ENCODE data around the gene KCMF1. TPM values are rescaled to one million over a fixed set of nuclear protein-coding genes. Genes with fewer than 3 reads are reported as not detected.

Gene KCMF1
- total RNA-seq, 1 donor from 2014 or later, result 46.8 TPM

DNA sequence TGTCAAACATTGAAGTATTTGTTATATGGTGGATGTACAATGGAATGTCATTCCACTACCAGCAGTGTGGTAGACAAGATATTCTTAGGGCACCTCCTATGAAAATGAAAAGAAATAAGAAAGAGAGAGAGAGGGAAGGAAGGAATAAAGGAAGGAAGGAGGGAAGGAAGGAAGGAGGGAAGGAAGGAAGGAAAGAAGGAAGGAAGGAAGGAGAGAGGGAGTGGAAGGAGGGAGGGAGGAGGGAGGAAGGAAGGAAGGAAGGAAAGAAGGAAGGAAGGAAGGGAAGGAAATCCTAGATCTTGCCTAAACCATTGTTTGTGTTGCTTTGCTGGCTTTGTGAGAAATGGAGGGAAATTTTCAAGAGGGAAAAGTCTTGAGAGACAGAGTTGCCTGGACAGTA, 112.1 kb downstream of the KCMF1 start:
- H3K9me3 Mint-ChIP-seq (ENCODE audit: unreplicated experiment), result peaks cover 1% of the 10 kb centered on the region
- H3K4me3 Mint-ChIP-seq (ENCODE audit: unreplicated experiment), result no peak overlapping the region
- no peaks in the 10 kb centered on the region for H3K4me1 Mint-ChIP-seq (ENCODE audit: low read depth, unreplicated experiment)
- H3K36me3 Mint-ChIP-seq (ENCODE audit: unreplicated experiment), result no peaks in the 10 kb centered on the region
- TF ChIP-seq, protein P1, sequence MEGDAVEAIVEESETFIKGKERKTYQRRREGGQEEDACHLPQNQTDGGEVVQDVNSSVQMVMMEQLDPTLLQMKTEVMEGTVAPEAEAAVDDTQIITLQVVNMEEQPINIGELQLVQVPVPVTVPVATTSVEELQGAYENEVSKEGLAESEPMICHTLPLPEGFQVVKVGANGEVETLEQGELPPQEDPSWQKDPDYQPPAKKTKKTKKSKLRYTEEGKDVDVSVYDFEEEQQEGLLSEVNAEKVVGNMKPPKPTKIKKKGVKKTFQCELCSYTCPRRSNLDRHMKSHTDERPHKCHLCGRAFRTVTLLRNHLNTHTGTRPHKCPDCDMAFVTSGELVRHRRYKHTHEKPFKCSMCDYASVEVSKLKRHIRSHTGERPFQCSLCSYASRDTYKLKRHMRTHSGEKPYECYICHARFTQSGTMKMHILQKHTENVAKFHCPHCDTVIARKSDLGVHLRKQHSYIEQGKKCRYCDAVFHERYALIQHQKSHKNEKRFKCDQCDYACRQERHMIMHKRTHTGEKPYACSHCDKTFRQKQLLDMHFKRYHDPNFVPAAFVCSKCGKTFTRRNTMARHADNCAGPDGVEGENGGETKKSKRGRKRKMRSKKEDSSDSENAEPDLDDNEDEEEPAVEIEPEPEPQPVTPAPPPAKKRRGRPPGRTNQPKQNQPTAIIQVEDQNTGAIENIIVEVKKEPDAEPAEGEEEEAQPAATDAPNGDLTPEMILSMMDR (IDR thresholded peaks at IDR 0.05; ENCODE audit: partially characterized antibody, unreplicated experiment), result no peak
- H3K27ac Mint-ChIP-seq (ENCODE audit: unreplicated experiment), result no peak overlapping the region
- no peak for DNase-seq
- H3K27me3 Mint-ChIP-seq (ENCODE audit: unreplicated experiment), result no peaks in the 10 kb centered on the region

DNA sequence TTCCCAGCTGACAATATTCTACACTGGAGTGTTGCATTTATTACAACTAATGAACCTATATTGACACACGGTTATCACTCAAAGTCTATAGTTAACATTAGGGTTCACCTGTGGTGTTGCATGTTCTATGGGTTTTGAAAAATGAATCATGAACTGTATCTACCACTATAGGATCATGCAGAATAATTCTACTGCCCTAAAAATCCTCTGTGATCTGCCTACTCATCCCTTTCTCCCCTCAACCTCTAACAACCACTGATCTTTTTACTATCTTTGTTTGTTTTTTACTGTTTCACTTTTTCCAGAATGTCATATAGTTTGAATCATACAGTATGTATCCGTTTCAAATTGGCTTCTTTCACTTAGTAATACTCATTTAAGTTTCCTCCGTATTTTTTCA, 114.6 kb downstream of the KCMF1 start:
- Mint-ChIP-seq H3K9me3 (ENCODE audit: unreplicated experiment) (peaks cover 14% of the 10 kb centered on the region), H3K27ac (ENCODE audit: unreplicated experiment) (no peak overlapping the region), H3K36me3 (ENCODE audit: unreplicated experiment) (no peaks in the 10 kb centered on the region), H3K4me3 (ENCODE audit: unreplicated experiment) (no peak overlapping the region), H3K4me1 (ENCODE audit: low read depth, unreplicated experiment) (peaks cover 12% of the 10 kb centered on the region), H3K27me3 (ENCODE audit: unreplicated experiment) (peaks cover 11% of the 10 kb centered on the region)
- TF ChIP-seq, protein P1 (IDR thresholded peaks at IDR 0.05; ENCODE audit: partially characterized antibody, unreplicated experiment), result no peak
- no peak for DNase-seq

DNA sequence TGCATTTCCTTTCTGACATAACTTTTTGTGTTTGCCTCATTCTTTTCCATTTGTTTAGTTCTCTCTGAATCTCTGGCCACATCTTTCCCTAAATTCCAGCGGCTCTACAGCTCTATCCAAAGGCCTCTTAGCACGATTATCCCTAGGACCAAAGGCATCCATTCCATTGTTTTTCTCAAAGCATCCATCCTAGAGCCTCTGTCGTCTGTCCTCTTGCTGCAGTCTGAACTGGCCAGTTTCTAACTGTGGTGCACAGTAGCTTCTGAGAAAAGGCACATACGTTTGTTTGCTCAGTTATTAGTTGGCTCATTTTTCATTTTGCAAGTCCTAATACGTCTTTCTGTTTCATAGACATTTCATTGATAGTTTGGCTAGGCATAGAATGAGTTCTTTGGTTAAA, 116.6 kb downstream of the KCMF1 start:
- no peak for DNase-seq
- peaks cover 11% of the 10 kb centered on the region for H3K27me3 Mint-ChIP-seq (ENCODE audit: unreplicated experiment)
- no peak overlapping the region for H3K27ac Mint-ChIP-seq (ENCODE audit: unreplicated experiment)
- peaks cover 14% of the 10 kb centered on the region for H3K9me3 Mint-ChIP-seq (ENCODE audit: unreplicated experiment)
- no peak overlapping the region for H3K4me3 Mint-ChIP-seq (ENCODE audit: unreplicated experiment)
- peaks cover 15% of the 10 kb centered on the region for H3K4me1 Mint-ChIP-seq (ENCODE audit: low read depth, unreplicated experiment)
- no peaks in the 10 kb centered on the region for H3K36me3 Mint-ChIP-seq (ENCODE audit: unreplicated experiment)
- TF ChIP-seq, protein P1 (IDR thresholded peaks at IDR 0.05; ENCODE audit: partially characterized antibody, unreplicated experiment), result no peak

DNA sequence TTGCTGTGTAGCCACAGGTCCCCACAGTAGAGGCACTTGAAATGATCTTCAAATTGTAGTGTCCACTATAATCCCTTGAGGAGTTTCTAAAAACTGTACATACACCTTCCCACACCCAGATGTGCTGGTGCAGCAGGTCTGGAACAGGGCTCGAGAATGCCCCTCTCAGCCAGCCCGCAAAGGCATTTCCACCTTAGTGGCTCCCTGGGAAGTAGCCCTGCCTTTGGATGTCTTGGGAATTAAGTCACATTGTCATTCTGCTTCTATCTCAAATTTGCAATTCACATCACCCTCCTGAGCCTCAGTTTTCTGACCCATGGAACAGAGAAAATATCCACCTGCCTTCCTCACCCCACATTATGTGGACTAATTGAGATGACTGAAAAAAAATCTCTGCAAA, 118.0 kb downstream of the KCMF1 start:
- peak overlapping the region; percentile 92 for H3K27ac Mint-ChIP-seq (ENCODE audit: unreplicated experiment)
- H3K27me3 Mint-ChIP-seq (ENCODE audit: unreplicated experiment), result peaks cover 11% of the 10 kb centered on the region
- TF ChIP-seq, protein P1 (IDR thresholded peaks at IDR 0.05; ENCODE audit: partially characterized antibody, unreplicated experiment), result no peak
- peaks cover 14% of the 10 kb centered on the region for H3K9me3 Mint-ChIP-seq (ENCODE audit: unreplicated experiment)
- peaks cover 15% of the 10 kb centered on the region for H3K4me1 Mint-ChIP-seq (ENCODE audit: low read depth, unreplicated experiment)
- peak overlapping the region; percentile 60 for H3K4me3 Mint-ChIP-seq (ENCODE audit: unreplicated experiment)
- no peak for DNase-seq
- no peaks in the 10 kb centered on the region for H3K36me3 Mint-ChIP-seq (ENCODE audit: unreplicated experiment)

DNA sequence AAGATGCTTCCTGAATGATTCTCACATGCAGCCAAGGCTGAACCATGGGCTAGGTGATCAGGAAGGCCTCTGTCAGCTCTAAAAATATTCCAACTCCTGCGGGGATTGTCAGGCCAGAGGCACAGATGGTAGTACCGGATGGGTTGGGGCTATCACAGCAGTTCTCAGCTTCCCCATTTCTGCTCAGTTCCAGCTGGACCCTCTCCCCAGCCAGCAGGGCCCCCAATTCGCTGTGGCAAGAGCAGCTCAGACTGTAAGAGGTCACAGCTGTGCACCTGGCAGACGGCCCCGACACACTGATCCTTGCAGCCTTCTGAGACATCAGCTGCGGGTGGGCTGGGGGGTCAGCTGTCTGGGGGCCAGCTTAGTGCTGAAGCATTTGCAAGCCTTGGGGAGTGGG, 118.6 kb downstream of the KCMF1 start:
- TF ChIP-seq, protein P1 (IDR thresholded peaks at IDR 0.05; ENCODE audit: partially characterized antibody, unreplicated experiment), result no peak
- H3K27ac Mint-ChIP-seq (ENCODE audit: unreplicated experiment), result peak overlapping the region; percentile 92
- no peaks in the 10 kb centered on the region for H3K36me3 Mint-ChIP-seq (ENCODE audit: unreplicated experiment)
- H3K4me3 Mint-ChIP-seq (ENCODE audit: unreplicated experiment), result peak overlapping the region; percentile 60
- peaks cover 14% of the 10 kb centered on the region for H3K9me3 Mint-ChIP-seq (ENCODE audit: unreplicated experiment)
- H3K27me3 Mint-ChIP-seq (ENCODE audit: unreplicated experiment), result peaks cover 11% of the 10 kb centered on the region
- H3K4me1 Mint-ChIP-seq (ENCODE audit: low read depth, unreplicated experiment), result peaks cover 15% of the 10 kb centered on the region
- peak; percentile 83 for DNase-seq

Data from glutamatergic neuron (in vitro differentiated cells).